SKM-1 (cell line): ENCODE measurements around the gene GFM2.
"Not testable (repeated sequence)": the region's sequence is repeated elsewhere in the genome, so short reads cannot be mapped to it uniquely, and the experiment has no call there.

Experiments used
- DNase-seq: peaks from one replicate; lab custom pipeline; 2025; ENCODE audit not compliant: unreplicated experiment; lab: John Stamatoyannopoulos, UW

Gene GFM2, protein sequence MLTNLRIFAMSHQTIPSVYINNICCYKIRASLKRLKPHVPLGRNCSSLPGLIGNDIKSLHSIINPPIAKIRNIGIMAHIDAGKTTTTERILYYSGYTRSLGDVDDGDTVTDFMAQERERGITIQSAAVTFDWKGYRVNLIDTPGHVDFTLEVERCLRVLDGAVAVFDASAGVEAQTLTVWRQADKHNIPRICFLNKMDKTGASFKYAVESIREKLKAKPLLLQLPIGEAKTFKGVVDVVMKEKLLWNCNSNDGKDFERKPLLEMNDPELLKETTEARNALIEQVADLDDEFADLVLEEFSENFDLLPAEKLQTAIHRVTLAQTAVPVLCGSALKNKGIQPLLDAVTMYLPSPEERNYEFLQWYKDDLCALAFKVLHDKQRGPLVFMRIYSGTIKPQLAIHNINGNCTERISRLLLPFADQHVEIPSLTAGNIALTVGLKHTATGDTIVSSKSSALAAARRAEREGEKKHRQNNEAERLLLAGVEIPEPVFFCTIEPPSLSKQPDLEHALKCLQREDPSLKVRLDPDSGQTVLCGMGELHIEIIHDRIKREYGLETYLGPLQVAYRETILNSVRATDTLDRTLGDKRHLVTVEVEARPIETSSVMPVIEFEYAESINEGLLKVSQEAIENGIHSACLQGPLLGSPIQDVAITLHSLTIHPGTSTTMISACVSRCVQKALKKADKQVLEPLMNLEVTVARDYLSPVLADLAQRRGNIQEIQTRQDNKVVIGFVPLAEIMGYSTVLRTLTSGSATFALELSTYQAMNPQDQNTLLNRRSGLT

DNA sequence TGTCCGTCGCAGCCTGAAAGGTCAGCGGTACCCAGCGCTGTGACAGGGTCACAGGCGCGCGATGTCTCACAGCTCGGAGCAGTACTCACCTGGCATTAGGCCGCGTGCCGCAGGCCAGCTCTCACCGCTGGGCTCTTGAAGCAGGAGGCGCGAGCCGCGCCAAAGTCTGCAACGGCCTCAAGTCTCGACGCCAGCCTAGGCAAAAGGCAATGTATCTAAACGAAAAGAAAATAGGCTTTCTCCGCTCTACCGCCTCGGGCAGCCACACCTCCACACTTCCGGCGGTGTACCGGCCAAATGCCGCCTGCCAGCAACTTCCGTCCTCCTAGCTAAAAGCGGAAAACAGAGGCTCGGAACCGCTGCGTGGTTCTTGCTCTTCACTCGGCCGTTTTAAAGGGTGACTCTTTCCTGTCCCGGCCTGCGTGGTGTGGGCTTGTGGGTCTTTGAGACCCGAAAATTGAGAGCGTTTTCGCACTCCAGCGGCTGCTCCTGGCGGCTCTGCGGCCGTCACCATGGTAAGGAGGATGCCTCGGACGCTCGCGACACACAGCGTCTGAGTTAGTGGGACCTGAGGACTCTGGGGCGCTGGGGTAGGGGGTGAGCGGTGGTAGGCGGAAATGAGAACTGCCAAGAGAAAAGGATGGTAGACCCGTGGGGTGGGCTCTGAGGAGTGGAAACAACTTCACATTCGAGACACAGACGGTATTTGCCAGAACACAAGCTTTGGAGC, at the start of gene GFM2, which contains the start of gene NSA2:
TSS of gene GFM2 (minus strand) at position 269 of the 730 bp plus-strand sequence. CDS start 3,375 bp downstream, outside the sequence.
TSS of gene NSA2 (plus strand) at position 401 of the 730 bp plus-strand sequence. CDS start at position 513, 112 bp downstream.
- DNase-seq: peak; percentile 86

DNA sequence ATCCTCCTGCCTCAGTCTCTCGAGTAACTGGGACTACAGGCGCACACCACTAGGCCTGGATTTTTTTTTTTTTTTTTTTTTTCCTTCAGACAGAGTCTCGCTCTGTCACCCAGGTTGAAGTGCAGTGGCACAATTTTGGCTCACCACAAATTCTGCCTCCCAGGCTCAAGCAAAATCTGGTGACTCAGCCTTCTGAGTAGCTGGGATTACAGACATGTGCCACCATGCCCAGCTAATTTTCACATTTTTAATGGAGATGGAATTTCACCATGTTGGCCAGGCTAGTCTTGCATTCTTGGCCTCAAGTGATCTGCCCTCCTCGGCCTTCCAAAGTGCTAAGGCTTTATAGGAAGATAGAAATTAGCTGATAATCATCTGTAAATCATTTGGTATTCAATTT, 44.0 kb upstream of the GFM2 start:
- DNase-seq: no peak

DNA sequence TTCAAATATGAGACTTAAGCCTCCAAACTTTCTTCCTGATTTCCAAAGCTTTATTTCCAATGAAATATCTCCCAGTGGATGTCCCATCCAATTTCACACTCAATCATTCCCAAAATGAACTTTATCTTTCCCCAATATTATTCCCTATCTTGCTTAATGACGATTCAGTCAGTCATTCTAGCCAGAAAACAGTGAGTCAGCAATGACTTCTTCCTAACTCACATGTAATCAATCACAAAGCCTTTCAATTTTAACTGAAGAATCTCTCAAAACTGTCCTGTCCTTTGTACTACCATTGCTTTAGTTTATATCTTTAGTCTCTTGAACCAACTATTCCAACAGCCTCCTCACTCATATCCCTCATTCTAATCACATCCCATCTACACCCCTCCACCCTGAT, 35.0 kb upstream of the GFM2 start:
- DNase-seq: no peak

DNA sequence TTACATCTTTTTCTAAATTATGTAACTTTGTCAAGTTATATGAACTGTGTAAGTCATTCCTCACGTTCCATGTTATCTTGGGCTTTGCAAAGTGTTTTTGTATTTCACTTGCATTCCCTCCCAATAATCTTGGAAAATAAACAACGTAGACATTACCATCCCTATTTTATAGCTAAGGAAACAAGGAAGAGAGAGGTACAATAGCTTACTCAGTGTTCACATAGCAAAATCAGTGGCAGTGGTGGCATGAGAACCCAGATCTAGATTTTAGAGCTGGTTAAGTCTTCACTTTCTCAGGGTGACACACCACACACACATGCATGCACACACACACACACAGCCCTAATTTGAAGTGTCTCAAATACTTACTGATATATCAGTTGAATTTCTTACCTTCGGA, 34.3 kb upstream of the GFM2 start:
- DNase-seq: no peak

DNA sequence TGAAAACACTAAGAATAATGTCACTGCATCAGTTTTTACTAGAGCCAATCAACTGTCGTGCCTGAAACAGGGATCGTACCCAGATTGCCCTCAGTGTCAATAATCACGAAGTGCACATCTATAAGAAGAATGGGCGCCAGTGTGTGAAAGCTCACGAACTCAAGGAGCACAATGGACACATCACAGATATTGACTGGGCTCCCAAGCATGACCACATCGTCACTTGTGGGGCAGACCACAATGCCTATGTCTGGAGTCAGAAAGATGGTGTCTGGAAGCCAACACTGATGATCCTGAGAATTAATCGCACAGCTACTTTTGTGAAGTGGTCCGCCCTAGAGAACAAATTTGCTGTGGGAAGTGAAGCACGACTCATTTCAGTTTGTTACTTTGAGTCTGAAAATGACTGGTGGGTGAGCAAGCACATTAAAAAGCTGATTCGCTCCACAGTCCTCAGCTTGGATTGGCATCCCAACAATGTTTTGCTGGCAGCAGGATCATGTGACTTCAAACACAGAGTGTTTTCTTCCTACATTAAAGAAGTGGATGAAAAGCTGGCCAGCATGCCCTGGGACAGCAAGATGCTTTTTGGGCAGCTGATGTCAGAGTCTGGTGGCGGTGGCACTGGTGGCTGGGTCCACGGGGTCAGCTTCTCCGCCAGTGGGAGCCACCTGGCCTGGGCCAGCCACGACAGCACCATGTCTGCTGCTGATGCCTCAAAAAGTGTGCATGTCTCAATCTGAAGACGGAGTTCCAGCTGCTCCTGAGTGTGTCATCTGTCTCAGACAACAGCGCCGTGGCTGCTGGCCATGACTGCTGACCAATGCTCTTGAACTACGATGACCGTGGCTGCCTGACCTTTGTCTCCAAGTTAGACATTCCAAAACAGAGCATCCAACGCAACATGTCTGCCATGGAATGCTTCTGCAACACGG, 32.3 kb upstream of the GFM2 start:
- no peak for DNase-seq

DNA sequence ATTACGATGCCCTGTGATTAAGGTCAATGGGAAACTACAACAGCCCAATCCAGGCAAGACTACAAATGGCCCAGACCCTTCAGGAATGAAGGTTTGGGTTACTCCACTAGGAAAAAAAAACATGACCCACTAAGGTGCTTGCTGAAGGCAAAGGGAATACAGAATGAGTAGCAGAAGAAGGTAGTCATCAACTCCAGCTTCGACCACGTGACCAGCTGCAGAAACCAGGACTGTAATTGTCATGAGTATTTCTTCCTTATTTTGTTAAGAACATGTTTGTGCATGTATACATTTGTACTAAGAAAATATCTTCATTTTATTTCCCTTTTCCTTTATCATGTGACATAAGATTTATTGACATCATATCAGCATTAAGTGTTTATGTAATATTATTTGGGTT, 24.8 kb upstream of the GFM2 start:
- DNase-seq: not testable (repeated sequence)

DNA sequence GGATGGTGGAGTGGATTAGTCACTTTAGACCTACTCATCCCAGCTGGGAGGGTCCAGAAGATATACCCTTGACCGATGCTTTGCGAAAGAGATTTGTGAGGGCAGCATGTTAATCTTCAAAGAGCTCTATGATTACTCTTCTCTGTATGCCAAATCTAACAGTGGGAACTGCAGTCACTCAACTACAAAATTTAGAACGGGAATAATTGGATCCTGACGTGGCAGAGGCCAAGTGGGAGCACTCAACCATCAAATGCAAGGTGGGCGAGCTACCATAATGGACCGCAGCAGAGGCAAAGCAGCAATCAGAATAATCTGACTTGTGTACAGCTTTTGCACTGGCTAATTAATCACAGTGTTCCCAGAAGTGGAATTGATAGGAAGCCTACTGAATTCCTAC, 20.5 kb upstream of the GFM2 start:
- DNase-seq: no peak

DNA sequence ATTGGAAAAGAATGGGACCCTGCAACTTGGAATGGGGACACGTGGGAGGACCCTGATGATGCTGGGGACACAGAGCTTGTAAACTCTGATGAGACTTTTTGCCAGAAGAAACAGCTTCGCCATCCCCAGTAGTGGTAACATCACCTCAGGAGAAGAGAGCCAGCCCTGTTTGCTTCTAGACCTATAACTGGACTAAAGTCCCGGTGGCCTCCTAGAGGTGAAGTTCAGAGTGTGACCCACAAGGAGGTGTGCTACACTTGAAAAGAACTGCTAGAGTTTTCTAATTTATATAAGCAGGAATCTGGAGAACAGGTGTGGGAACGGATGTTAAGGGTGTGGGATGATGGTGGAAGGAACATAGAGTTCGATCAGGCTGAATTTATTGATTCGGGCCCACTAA, 19.9 kb upstream of the GFM2 start:
- no peak for DNase-seq

DNA sequence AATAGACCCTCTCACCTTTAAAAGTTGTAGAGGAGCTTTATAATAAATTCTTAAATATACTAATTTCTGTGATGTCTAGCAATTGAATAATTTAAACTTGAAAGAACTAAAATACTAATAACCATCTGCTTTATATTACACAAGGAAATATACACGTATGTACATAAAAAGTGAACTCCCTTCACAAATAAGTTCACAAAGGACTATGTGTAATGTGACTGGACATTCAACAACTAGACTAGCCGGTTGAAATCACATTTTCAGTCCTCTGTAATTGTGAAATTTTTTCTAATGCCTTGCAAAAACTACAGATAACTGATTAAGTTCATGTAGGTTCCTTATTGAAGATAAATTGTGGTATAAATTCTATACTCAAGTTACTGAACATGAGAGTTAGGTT, 11.7 kb upstream of the GFM2 start:
- DNase-seq: no peak

DNA sequence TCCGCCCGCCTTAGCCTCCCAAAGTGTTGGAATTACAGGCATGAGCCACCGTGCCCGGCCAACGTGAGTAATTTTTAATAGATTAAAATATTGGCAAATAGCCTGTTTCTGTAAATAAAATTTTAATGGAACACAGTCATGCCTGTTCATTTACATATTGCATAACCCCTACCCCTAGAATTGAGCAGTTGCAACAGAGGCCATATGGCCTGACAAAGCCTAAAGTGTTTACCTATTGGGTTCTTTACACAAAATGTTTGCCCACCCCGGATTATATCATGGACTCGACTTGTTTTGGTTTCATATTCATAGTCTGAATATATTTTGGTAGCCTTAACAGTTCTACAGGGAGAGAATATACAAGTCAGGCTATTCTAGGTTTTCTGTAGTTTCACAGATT, 5.4 kb upstream of the GFM2 start:
- DNase-seq: no peak

DNA sequence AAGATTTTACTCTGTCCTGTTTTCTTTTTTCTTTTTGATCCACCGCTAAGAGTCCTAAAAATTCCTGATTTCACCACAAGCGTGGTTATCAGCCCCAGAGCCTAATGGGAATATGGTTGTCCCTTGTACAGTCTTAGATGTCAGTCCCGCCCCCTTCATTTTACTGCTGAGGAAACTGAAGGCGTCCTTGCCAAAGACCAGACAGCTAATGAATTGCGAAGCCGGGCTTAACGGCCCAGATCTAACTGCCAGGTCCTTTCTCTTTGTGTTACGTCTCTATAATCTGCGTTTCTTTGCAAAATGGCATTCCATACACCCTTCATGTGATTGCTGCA, 629 bp upstream of the GFM2 start:
- no peak for DNase-seq

DNA sequence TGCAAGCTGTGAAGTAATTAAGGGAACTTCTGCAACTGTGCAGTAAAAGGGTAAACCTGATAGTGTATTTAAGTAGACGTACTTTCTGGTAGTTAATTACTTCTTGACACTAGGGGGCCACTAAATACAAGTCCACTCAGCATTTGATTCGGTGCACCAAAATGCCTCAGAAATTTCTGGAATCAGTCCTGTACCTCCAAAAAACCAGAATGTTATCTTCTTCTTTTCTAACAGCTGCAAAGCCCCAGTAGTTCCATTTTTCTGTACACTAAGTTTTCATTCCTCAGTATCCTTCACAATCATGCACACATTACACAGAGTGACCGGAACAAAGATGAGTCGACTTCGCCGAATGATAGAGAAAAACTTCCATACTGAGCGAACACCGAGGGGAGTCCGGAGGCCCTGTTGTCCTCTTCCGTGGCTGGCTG, 484 bp downstream of the GFM2 start:
- peak; percentile 36 for DNase-seq

DNA sequence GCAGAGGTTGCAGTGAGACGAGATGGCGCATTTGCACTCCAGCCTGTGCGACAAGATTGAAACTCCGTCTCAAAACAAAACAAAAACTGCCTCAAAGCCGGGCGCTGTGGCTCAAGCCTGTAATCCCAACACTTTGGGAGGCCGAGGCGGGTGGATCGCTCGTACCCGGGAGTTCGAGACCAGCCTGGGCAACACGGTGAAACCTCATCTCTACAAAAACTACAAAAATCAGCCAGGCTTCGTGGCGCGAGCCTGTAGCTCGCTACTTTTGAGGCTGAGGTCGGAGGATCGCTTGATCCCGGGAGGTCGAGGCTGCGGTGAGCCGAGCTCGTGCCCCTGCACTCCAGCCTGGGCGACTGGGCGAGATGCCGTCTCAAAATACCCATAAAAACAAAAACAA, 988 bp downstream of the GFM2 start:
- DNase-seq: no peak

DNA sequence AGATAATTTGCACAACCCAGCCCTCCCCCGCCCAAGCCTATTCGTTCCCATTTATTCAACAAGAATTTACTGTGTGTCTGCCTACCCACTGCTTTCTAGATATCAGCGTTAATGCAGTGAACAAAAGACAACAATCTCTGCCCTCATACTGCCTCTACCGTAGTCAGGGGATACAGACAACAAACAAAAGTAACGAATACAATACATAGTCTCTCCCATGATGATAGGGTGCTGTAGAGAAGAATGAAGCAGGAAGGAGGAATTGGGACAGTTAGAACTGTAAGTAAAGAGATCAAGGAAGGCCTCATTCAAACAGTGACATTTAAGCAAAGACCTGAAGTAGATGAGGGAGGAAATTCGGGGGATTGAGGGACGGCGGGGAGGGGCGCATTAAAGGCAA, 1.7 kb downstream of the GFM2 start:
- DNase-seq: no peak

DNA sequence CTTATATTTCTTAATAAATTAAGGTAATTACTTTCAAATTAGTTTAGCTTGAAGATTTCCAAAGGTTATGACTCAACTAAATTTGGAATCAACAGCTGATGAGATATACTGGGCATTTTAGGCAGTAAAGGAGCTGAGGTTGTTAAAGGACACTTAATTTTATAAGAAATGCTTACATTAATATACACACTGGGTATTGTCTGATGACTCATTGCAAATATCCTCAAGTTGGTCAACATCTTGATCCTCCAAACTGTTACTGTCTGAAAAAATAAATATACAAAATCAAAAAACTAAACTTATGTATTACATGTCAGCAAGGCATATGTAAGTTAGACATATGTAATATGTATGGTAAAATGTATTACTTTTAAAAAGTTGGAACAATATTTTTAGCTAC, 3.4 kb downstream of the GFM2 start:
- DNase-seq: no peak

DNA sequence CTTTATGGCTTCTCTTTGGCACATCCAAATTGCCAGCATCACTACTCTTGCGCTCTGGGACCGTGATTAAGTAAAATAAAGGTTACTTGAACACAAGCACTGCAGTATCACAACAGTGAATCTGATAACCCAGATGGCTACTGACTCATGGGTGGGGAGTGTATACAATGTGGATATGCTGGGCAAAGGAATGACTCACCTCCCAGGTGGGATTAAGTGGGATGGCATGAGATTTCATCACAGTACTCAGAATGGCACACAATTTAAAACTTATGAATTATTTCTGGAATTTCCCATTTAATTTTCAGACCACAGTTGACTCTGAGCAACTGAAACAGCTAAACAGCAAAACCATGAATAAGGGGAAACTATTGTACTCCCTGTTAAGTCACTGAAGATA, 4.3 kb downstream of the GFM2 start:
- DNase-seq: no peak

DNA sequence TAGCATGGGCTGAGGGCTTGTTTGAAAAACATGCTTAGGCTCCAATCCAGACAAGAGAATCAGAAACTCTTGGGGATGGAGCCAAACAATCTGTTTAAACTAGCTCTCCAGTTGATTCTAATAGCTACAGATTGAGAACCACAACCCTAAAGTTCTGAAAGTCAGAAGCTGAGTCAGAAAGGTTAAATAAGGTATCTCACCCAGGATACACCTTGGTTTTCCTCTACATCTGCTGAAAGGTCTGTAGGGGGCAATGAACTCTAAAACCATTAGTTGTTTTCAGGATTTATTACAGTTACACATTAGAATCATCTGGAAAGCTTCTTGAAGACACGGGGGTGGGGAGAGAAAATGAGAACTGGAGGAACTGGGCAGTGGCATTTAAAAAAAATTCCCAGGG, 5.7 kb downstream of the GFM2 start:
- DNase-seq: no peak

DNA sequence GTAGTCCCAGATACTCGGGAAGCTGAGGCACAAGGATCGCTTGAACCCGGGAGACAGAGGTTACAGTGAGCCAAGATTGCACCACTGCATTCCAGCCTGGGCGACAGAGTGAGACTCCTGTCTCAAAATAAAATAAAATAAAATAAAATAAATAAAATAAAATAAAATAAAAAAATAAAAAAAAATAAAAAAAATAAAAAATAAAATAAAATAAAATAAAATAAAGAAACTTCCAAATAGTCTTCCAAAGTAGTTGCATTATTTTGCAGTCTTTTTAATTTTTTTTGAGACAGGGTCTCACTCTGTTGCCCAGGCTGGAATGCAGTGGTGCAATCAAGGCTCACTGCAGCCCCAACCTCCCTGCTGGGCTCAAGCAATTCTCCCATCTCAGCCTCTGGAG, 18.2 kb downstream of the GFM2 start:
- DNase-seq: not testable (repeated sequence)

DNA sequence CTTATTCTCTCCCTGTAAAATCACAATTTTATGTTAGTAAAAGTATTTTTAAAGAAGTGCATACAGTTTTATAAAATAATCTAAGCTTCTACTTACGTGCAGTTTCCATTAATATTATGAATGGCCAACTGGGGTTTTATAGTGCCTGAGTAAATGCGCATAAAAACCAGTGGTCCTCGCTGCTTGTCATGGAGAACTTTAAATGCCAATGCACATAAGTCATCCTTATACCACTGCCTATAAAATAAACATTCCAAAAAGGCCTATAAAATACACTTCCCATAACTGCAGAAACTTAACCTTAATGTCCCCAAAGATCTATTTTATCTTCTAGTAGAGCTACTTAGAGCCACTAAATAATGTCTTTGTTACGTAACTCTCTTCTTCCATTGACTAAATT, 28.5 kb downstream of the GFM2 start:
- DNase-seq: no peak

DNA sequence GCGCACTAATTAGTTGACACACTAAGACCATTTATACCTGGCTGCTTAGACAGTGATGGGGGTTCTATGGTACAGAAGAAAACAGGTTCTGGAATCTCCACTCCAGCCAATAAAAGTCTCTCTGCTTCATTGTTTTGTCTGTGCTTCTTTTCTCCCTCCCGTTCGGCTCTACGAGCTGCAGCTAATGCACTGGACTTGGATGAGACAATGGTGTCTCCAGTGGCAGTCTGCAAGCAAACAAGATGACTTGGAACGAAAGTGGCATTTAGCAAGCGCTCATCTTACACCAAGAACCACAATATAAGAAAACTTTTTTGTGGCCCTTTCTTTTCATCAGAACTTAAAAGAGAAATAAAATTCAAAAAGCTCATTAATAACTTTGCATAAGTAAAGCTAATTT, 30.2 kb downstream of the GFM2 start:
- no peak for DNase-seq

DNA sequence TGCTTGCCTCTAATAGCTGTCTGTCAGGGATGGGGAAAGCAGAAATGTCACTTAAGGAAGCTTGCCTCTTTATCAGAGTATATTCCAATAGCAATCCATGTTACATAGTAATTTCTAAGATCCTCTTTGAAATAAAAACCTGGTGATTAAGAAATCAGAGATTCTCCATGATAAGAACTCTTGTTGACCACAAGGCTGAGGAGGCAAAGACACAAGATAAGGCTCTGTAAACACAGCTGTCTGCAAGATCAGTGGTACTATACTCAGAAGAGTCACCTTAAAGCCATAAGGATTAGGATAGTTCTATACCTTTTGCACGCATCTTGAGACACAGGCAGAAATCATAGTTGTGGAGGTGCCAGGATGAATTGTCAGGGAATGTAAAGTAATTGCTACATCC, 41.6 kb downstream of the GFM2 start:
- no peak for DNase-seq
